CD14-positive monocyte (primary cell): Measurements from ENCODE around the gene MAU2. TPM values are rescaled to one million over a fixed set of nuclear protein-coding genes. Genes with fewer than 3 reads are reported as not detected.
A peak's percentile ranks its signal among the peaks of the same experiment; 100 is the strongest.

ENCODE experiments used
- DNase-seq, 3 donors: peaks; one replicate each; pipeline ENCODE4 v3.0.0-alpha.2; 2011 to 2022
- H2AFZ ChIP-seq: 2 replicates; pipeline ENCODE4 v1.6.0; 2012; ENCODE audit warnings: mild to moderate bottlenecking, low read depth, low read length, inconsistent platforms; ENCODE audit not compliant: insufficient read depth, poor library complexity, severe bottlenecking
- H3K27ac ChIP-seq, 2 donors: 1 replicate in 1 of 2; 2 replicates in 1 of 2; pipeline ENCODE4 v1.5.1; 2012 to 2013; ENCODE audit warnings: low read length in 2 of 2, control low read depth in 1 of 2, inconsistent platforms in 1 of 2, low read depth in 1 of 2, mild to moderate bottlenecking in 1 of 2
- H3K27me3 ChIP-seq, 2 donors: one replicate each; pipeline versions ENCODE4 v1.6.0 to v1.6.1; 2011 to 2013; ENCODE audit warnings: low read length in 2 of 2; ENCODE audit not compliant: control insufficient read depth in 2 of 2, insufficient read depth in 2 of 2
- H3K36me3 ChIP-seq, 2 donors: replicated peaks in 1 of 2; 1 replicate in 1 of 2; 2 replicates in 1 of 2; pipeline versions ENCODE4 v1.5.1 to v1.6.1; 2012 to 2013; ENCODE audit warnings: low read length in 2 of 2, control low read depth in 1 of 2, inconsistent platforms in 1 of 2, mild to moderate bottlenecking in 1 of 2; ENCODE audit not compliant: insufficient read depth in 2 of 2, control insufficient read depth in 1 of 2
- H3K4me1 ChIP-seq, 2 donors: 1 replicate in 1 of 2; 2 replicates in 1 of 2; pipeline versions ENCODE4 v1.5.1 to v1.6.1; 2012 to 2013; ENCODE audit warnings: low read length in 2 of 2, control low read depth in 1 of 2, inconsistent platforms in 1 of 2, mild to moderate bottlenecking in 1 of 2, moderate library complexity in 1 of 2; ENCODE audit not compliant: insufficient read depth in 2 of 2, control insufficient read depth in 1 of 2
- H3K4me2 ChIP-seq: replicated peaks from 2 replicates; pipeline ENCODE3; 2012; ENCODE audit warnings: low read length, moderate library complexity, mild to moderate bottlenecking; ENCODE audit not compliant: poor library complexity, severe bottlenecking; ENCODE audit errors: extremely low read depth
- H3K4me3 ChIP-seq, 3 experiments: fragments of 200-600 bp in 1 of 3; sonication (generic) in 1 of 3; replicated peaks in 1 of 3; 1 replicate in 2 of 3; 2 replicates in 1 of 3; pipeline ENCODE4 v1.5.1; 2011 to 2013; ENCODE audit warnings: low read length in 3 of 3, mild to moderate bottlenecking in 3 of 3, control low read depth in 2 of 3, low read depth in 2 of 3, inconsistent platforms in 1 of 3, moderate library complexity in 1 of 3
- H3K79me2 ChIP-seq: 2 replicates; pipeline ENCODE4 v1.6.0; 2012; ENCODE audit warnings: mild to moderate bottlenecking, control low read depth, inconsistent platforms, low read length, moderate library complexity; ENCODE audit not compliant: insufficient read depth
- H3K9ac ChIP-seq: 2 replicates; pipeline ENCODE4 v1.6.0; 2017; ENCODE audit warnings: low read length, mild to moderate bottlenecking; ENCODE audit not compliant: insufficient read depth, poor library complexity, severe bottlenecking
- H3K9me3 ChIP-seq, 2 donors: replicated peaks in 1 of 2; 1 replicate in 1 of 2; 2 replicates in 1 of 2; pipeline versions ENCODE4 v1.5.1 to v1.6.1; 2012 to 2013; ENCODE audit warnings: low read length in 2 of 2, control low read depth in 1 of 2; ENCODE audit not compliant: control insufficient read depth in 1 of 2, insufficient read depth in 1 of 2
- H4K20me1 ChIP-seq: 2 replicates; pipeline ENCODE4 v1.6.0; 2012; ENCODE audit warnings: mild to moderate bottlenecking, low read length, control low read depth, moderate library complexity; ENCODE audit not compliant: insufficient read depth
- H3K27ac Mint-ChIP-seq, 7 donors: one replicate each; pipeline ENCODE4 v1.8.0; 2020; ENCODE audit warnings: mild to moderate bottlenecking in 7 of 7, mixed read lengths in 7 of 7, moderate library complexity in 6 of 7, inconsistent platforms in 2 of 7
- H3K27me3 Mint-ChIP-seq, 3 donors: one replicate each; pipeline ENCODE4 v1.8.0; 2021 to 2022; ENCODE audit warnings: low read depth in 3 of 3, mild to moderate bottlenecking in 3 of 3, mixed read lengths in 3 of 3, moderate library complexity in 3 of 3, inconsistent platforms in 1 of 3
- H3K36me3 Mint-ChIP-seq, 2 donors: one replicate each; pipeline ENCODE4 v1.8.0; 2020; ENCODE audit warnings: mixed read lengths in 2 of 2, inconsistent platforms in 1 of 2, mild to moderate bottlenecking in 1 of 2
- H3K4me1 Mint-ChIP-seq: one replicate; pipeline ENCODE4 v1.8.0; 2020; ENCODE audit warnings: mild to moderate bottlenecking, mixed read lengths
- H3K4me3 Mint-ChIP-seq, 2 donors: one replicate each; pipeline ENCODE4 v1.8.0; 2020; ENCODE audit warnings: mild to moderate bottlenecking in 2 of 2, mixed read lengths in 2 of 2, moderate library complexity in 1 of 2
- H3K9me3 Mint-ChIP-seq, 7 donors: one replicate each; pipeline ENCODE4 v1.8.0; 2020 to 2022; ENCODE audit warnings: mixed read lengths in 7 of 7, mild to moderate bottlenecking in 6 of 7, moderate library complexity in 6 of 7, inconsistent platforms in 2 of 7
- CTCF ChIP-seq: fragments of 200-600 bp; IDR thresholded peaks from one replicate; pipeline ENCODE4 v1.8.0; 2022; ENCODE audit warnings: antibody characterized with exemption, mild to moderate bottlenecking
- WGBS: methylation state at CpG from one replicate; pipeline ENCODE4 v1.1.5; 2013; ENCODE audit warnings: missing lambda C conversion rate; ENCODE audit not compliant: insufficient coverage; 5-methylcytosine and 5-hydroxymethylcytosine counted together
- intact Hi-C, 2 donors: fragments of 100-400 bp; cut with micrococcal nuclease; formaldehyde crosslinking; loops; one replicate each; pipeline versions ENCODE4 v1.15.0 to v1.15.1; 2023
- polyA plus RNA-seq, 3 donors: library from polyadenylated mRNA; depleted of rRNA in 1 of 3; unstranded in 2 of 3; stranded (reverse) in 1 of 3; fragments of 300-500 nt in 2 of 3; fragments of >200 nt in 1 of 3; fragmentation: Illumina TruSeq in 2 of 3; gene quantifications; 1 replicate in 2 of 3; 2 replicates in 1 of 3; pipeline ENCODE4 v1.2.3, GENCODE V29; 2012 to 2021

The MAU2 gene
- polyA plus RNA-seq, 3 donors, result 7.4 to 68.4 (median 14.5) TPM

GRCh38 chr19:19384486-19384885 lies 63.9 kb downstream of the MAU2 start:
- Mint-ChIP-seq H3K27ac (peak overlapping the region in 6 of 7 donors; percentile 78 to 89 (median 85)), H3K4me3 (peak overlapping the region; percentile 75 to 85), H3K9me3 (peaks cover 0 to 2% (median 0%) of the 10 kb centered on the region in 7 donors), H3K36me3 (peaks cover 7 to 16% of the 10 kb centered on the region in 2 donors), H3K27me3 (peaks cover 0 to 6% (median 0%) of the 10 kb centered on the region in 3 donors), H3K4me1 (peaks cover 55% of the 10 kb centered on the region)
- H3K9ac ChIP-seq, result peak overlapping the region; percentile 99
- peak overlapping the region; percentile 81 for H2AFZ ChIP-seq
- H3K36me3 ChIP-seq, result no peaks in the 10 kb centered on the region
- peaks cover 59 to 69% of the 10 kb centered on the region in 2 donors for H3K4me1 ChIP-seq
- H4K20me1 ChIP-seq, result peaks cover 26% of the 10 kb centered on the region
- WGBS, result 86% methylated on average over 1 of the region's 13 CpGs
- intact Hi-C loops, result no loop called here
- peak overlapping the region; percentile 47 to 99 for H3K27ac ChIP-seq
- H3K79me2 ChIP-seq, result peaks cover 45% of the 10 kb centered on the region
- H3K4me2 ChIP-seq, result peak overlapping the region; percentile 73
- no peaks in the 10 kb centered on the region for H3K27me3 ChIP-seq
- H3K4me3 ChIP-seq, result peak overlapping the region in 2 of 3 experiments; percentile 40 to 96
- DNase-seq, result no peak
- TF ChIP-seq CTCF, result no peak
- H3K9me3 ChIP-seq, result no peaks in the 10 kb centered on the region

GRCh38 chr19:19385131-19385895 lies 64.7 kb downstream of the MAU2 start:
- H3K27me3 Mint-ChIP-seq, result peaks cover 0 to 6% (median 0%) of the 10 kb centered on the region in 3 donors
- H3K9ac ChIP-seq, result peak overlapping the region; percentile 99
- under 1% methylated on average over 75 of the region's 75 CpGs for WGBS
- peaks cover 57 to 72% of the 10 kb centered on the region in 2 donors for H3K4me1 ChIP-seq
- H3K27ac ChIP-seq, result peak overlapping the region; percentile 85 to 99
- no peak for TF ChIP-seq CTCF
- no peaks in the 10 kb centered on the region for H3K27me3 ChIP-seq
- H3K4me1 Mint-ChIP-seq, result peaks cover 61% of the 10 kb centered on the region
- DNase-seq, result peak; percentile 99 to 100 (median 100)
- H3K79me2 ChIP-seq, result peaks cover 53% of the 10 kb centered on the region
- peaks cover 0 to 2% (median 0%) of the 10 kb centered on the region in 7 donors for H3K9me3 Mint-ChIP-seq
- peak overlapping the region; percentile 81 for H2AFZ ChIP-seq
- intact Hi-C loops, result no loop called here
- peak overlapping the region; percentile 87 to 99 (median 96) for H3K4me3 ChIP-seq
- H3K27ac Mint-ChIP-seq, result peak overlapping the region; percentile 59 to 97 (median 92)
- H3K4me3 Mint-ChIP-seq, result peak overlapping the region; percentile 75 to 85
- H3K9me3 ChIP-seq, result no peaks in the 10 kb centered on the region
- H3K36me3 ChIP-seq, result peaks cover 0 to 5% of the 10 kb centered on the region in 2 donors
- H3K4me2 ChIP-seq, result peak overlapping the region; percentile 80
- H3K36me3 Mint-ChIP-seq, result peaks cover 12 to 23% of the 10 kb centered on the region in 2 donors
- H4K20me1 ChIP-seq, result peaks cover 33% of the 10 kb centered on the region
